ENCODE results near the gene CPED1.
A peak's percentile ranks its signal among the peaks of the same experiment; 100 is the strongest.
"Not testable (repeated sequence)": the region's sequence is repeated elsewhere in the genome, so short reads cannot be mapped to it uniquely, and the experiment has no call there.

Gene CPED1

GRCh38 chr7:121020989-121021969, 32.8 kb downstream of the CPED1 start:
- no peak for FAIRE-seq

GRCh38 chr7:121023194-121023593, 34.7 kb downstream of the CPED1 start:
- no peak for FAIRE-seq

GRCh38 chr7:121023683-121024511, 35.4 kb downstream of the CPED1 start:
- no peak for FAIRE-seq

GRCh38 chr7:121024611-121025010, 36.1 kb downstream of the CPED1 start:
- peak; percentile 51 for FAIRE-seq

- FAIRE-seq = no peak
Measured at GRCh38 chr7:121026159-121026558, 37.6 kb downstream of the CPED1 start.

- no peak for FAIRE-seq
Measured at GRCh38 chr7:121026577-121027111, 38.1 kb downstream of the CPED1 start.

GRCh38 chr7:121027761-121028669, 39.5 kb downstream of the CPED1 start:
- no peak for FAIRE-seq

GRCh38 chr7:121029302-121029701, 40.8 kb downstream of the CPED1 start:
- FAIRE-seq = no peak

GRCh38 chr7:121030308-121030707, 41.8 kb downstream of the CPED1 start:
- FAIRE-seq = no peak

GRCh38 chr7:121032645-121033460, 44.3 kb downstream of the CPED1 start:
- no peak for FAIRE-seq

GRCh38 chr7:121034929-121035328, 46.4 kb downstream of the CPED1 start:
- FAIRE-seq = no peak

GRCh38 chr7:121036776-121037175, 48.3 kb downstream of the CPED1 start:
- peak; percentile 31 for FAIRE-seq

GRCh38 chr7:121037329-121037728, 48.8 kb downstream of the CPED1 start:
- not testable (repeated sequence) for FAIRE-seq

GRCh38 chr7:121037957-121038716, 49.6 kb downstream of the CPED1 start:
- no peak for FAIRE-seq

- FAIRE-seq = no peak
Measured at GRCh38 chr7:121038717-121039509, 50.4 kb downstream of the CPED1 start.

- no peak for FAIRE-seq
Measured at GRCh38 chr7:121039510-121039822, 51.0 kb downstream of the CPED1 start.

- FAIRE-seq = no peak
Measured at GRCh38 chr7:121039994-121040393, 51.5 kb downstream of the CPED1 start.

GRCh38 chr7:121041516-121042148, 53.1 kb downstream of the CPED1 start:
- FAIRE-seq = no peak

- FAIRE-seq = no peak
Measured at GRCh38 chr7:121042195-121042594, 53.7 kb downstream of the CPED1 start.
